Gastrocnemius medialis (tissue), 4 donors: ENCODE results near the gene DBH. TPM values are rescaled to one million over a fixed set of nuclear protein-coding genes. Genes with fewer than 3 reads are reported as not detected.

Experiments
- ATAC-seq, 2 donors: fragments of 150-250 bp; one replicate each; pipeline ENCODE4 v1.9.1; 2016
- DNase-seq, 2 donors: peaks; one replicate each; pipeline ENCODE4 v3.0.0-alpha.2; 2019
- H3K27ac ChIP-seq, 4 donors: fragments of 200-600 bp; sonication (generic); 1 replicate in 1 of 4; 2 replicates in 3 of 4; pipeline ENCODE4 v1.5.1; 2016 to 2018; ENCODE audit warnings: mild to moderate bottlenecking in 2 of 4, moderate library complexity in 1 of 4
- H3K27me3 ChIP-seq, 3 donors: fragments of 200-600 bp; sonication (generic) in 2 of 3; 1 replicate in 1 of 3; 2 replicates in 2 of 3; pipeline versions ENCODE4 v1.5.1 to v1.6.0; 2016 to 2019; ENCODE audit warnings: mild to moderate bottlenecking in 1 of 3, moderate library complexity in 1 of 3
- H3K36me3 ChIP-seq, 2 donors: fragments of 200-600 bp; sonication (generic) in 1 of 2; one replicate each; pipeline ENCODE4 v1.5.1; 2017 to 2018
- H3K4me1 ChIP-seq, 2 donors: fragments of 200-600 bp; sonication (generic) in 1 of 2; one replicate each; pipeline ENCODE4 v1.5.1; 2016 to 2017; ENCODE audit warnings: mild to moderate bottlenecking in 2 of 2
- H3K4me3 ChIP-seq, 4 donors: fragments of 200-600 bp; sonication (generic) in 3 of 4; 1 replicate in 1 of 4; 2 replicates in 3 of 4; pipeline ENCODE4 v1.5.1; 2016 to 2019; ENCODE audit warnings: mild to moderate bottlenecking in 2 of 4
- H3K9me3 ChIP-seq, 3 donors: fragments of 200-600 bp; sonication (generic) in 2 of 3; 1 replicate in 1 of 3; 2 replicates in 2 of 3; pipeline ENCODE4 v1.5.1; 2016 to 2019
- CTCF ChIP-seq, 5 experiments: fragments of 450-650 bp in 3 of 5; fragments of 200-600 bp in 2 of 5; sonication (generic) in 2 of 5; IDR thresholded peaks in 4 of 5; conservative IDR thresholded peaks in 1 of 5; 1 replicate in 4 of 5; 2 replicates in 1 of 5; pipeline ENCODE4 v1.5.1; 2016 to 2019; ENCODE audit warnings: antibody characterized with exemption in 5 of 5, mild to moderate bottlenecking in 3 of 5, moderate library complexity in 3 of 5
- POLR2A ChIP-seq, 2 donors: fragments of 450-650 bp; IDR thresholded peaks; one replicate each; pipeline ENCODE4 v1.6.1; 2017; ENCODE audit warnings: antibody characterized with exemption in 2 of 2, mild to moderate bottlenecking in 2 of 2, moderate library complexity in 2 of 2
- in situ Hi-C, 4 donors: fragments of 200-750 bp; cut with MboI; loops; one replicate each; pipeline versions ENCODE4 v1.15.0 to v1.8.0; 2017; ENCODE audit warnings: low sequenced_read_pairs in 4 of 4
- intact Hi-C: fragments of 100-400 bp; cut with DNase I; formaldehyde crosslinking; loops from one replicate; pipeline ENCODE4 v1.15.1; 2023; ENCODE audit warnings: low total_unique reads
- total RNA-seq, 4 donors: library from RNA; depleted of rRNA; stranded (reverse); fragments of >200 nt; gene quantifications; one replicate each; pipeline versions ENCODE4 v1.1.0 to v1.2.3, GENCODE V29; 2016

The DBH gene
- total RNA-seq, 4 donors from 2014 or later = not detected

DNA sequence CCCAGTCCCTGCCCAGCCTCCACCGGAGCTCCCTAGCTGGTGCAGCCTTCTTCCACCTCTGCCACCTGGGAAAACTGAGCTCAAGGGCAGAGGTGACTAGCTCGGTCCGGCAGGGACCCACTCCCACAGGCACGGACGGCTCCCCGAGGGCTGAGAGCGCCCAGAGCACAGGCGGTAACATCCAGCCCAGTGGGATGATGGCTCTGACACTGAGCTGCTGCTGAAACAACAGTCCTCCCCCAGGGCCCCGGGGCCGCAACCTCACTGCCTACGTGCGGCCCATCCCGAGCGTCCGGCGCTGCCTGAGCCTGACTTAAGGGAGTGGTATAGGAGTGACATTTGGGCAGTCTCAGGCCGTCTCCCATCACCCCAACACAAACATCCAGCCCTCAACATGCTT lies 30.7 kb upstream of the DBH start:
- Histone ChIP-seq H3K4me3 (no peak overlapping the region), H3K36me3 (no peaks in the 10 kb centered on the region), H3K27ac (no peak overlapping the region), H3K4me1 (no peaks in the 10 kb centered on the region), H3K9me3 (no peaks in the 10 kb centered on the region), H3K27me3 (peaks cover 57 to 67% (median 65%) of the 10 kb centered on the region in 3 donors)
- in situ Hi-C loops = no loop called here
- intact Hi-C loops = no loop called here
- DNase-seq = no peak
- ATAC-seq = no peak
- TF ChIP-seq CTCF (IDR thresholded peaks at IDR 0.05 in 4 of 5, conservative IDR thresholded peaks at IDR 0.05 in 1 of 5) (no peak), POLR2A (IDR thresholded peaks at IDR 0.05) (no peak)

GRCh38 chr9:133605856-133606707 lies 30.1 kb upstream of the DBH start:
- Histone ChIP-seq H3K4me3 (no peak overlapping the region), H3K9me3 (no peaks in the 10 kb centered on the region), H3K36me3 (no peaks in the 10 kb centered on the region), H3K4me1 (no peaks in the 10 kb centered on the region), H3K27me3 (peaks cover 61 to 70% (median 69%) of the 10 kb centered on the region in 3 donors), H3K27ac (no peak overlapping the region)
- intact Hi-C loops = no loop called here
- TF ChIP-seq POLR2A (IDR thresholded peaks at IDR 0.05) (no peak), CTCF (IDR thresholded peaks at IDR 0.05 in 4 of 5, conservative IDR thresholded peaks at IDR 0.05 in 1 of 5) (no peak)
- in situ Hi-C loops = no loop called here
- ATAC-seq = no peak
- no peak for DNase-seq

- H3K4me3 ChIP-seq = no peak overlapping the region
- no peaks in the 10 kb centered on the region for H3K4me1 ChIP-seq
- ATAC-seq = no peak
- intact Hi-C loops = no loop called here
- in situ Hi-C loops = no loop called here
- TF ChIP-seq CTCF (IDR thresholded peaks at IDR 0.05 in 4 of 5, conservative IDR thresholded peaks at IDR 0.05 in 1 of 5) = no peak
- TF ChIP-seq POLR2A (IDR thresholded peaks at IDR 0.05) = no peak
- no peak overlapping the region for H3K27ac ChIP-seq
- no peak for DNase-seq
- H3K36me3 ChIP-seq = no peaks in the 10 kb centered on the region
- H3K27me3 ChIP-seq = peaks cover 62 to 73% (median 70%) of the 10 kb centered on the region in 3 donors
- no peaks in the 10 kb centered on the region for H3K9me3 ChIP-seq
Observed at GRCh38 chr9:133606708-133607025, 29.5 kb upstream of the DBH start.

DNA sequence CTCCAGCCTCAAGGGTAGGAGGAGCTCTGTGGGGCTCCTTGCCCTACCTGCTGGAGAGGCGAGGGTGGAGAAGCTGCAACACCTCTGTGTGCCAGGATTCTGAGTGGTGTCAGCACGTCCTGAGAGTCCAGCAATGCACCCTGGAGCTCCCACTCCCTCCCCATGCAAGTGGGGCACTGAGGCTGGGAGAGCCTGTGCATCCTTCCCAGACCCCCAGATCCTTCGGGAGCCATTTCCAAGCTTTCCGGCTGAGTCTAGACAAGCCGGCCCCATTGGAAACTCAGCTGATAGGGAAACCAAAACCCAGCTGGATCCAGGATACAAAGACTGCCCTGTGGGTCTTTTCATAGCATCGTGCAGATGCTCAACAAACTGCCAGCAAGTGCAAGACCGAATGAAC lies 28.8 kb upstream of the DBH start:
- Histone ChIP-seq H3K9me3 (no peaks in the 10 kb centered on the region), H3K27me3 (peaks cover 56 to 71% (median 63%) of the 10 kb centered on the region in 3 donors), H3K4me1 (no peaks in the 10 kb centered on the region), H3K36me3 (no peaks in the 10 kb centered on the region), H3K27ac (no peak overlapping the region), H3K4me3 (no peak overlapping the region)
- no peak for TF ChIP-seq CTCF (IDR thresholded peaks at IDR 0.05 in 4 of 5, conservative IDR thresholded peaks at IDR 0.05 in 1 of 5)
- no peak for TF ChIP-seq POLR2A (IDR thresholded peaks at IDR 0.05)
- intact Hi-C loops = no loop called here
- ATAC-seq (no peak), DNase-seq (no peak)
- in situ Hi-C loops = no loop called here
